SU-DHL-6 (cell line): ENCODE data around the gene LOXHD1.

Experiments used
- H2AFZ ChIP-seq: fragments of 200-600 bp; sonication (generic); 2 replicates; pipeline ENCODE4 v1.6.1; 2014; ENCODE audit warnings: low read depth, mild to moderate bottlenecking, moderate library complexity, mixed read lengths, antibody characterized with exemption, low read length; ENCODE audit not compliant: severe bottlenecking
- H3F3A ChIP-seq: fragments of 200-600 bp; shearing (Covaris generic); 2 replicates; pipeline ENCODE4 v1.6.0; 2016; ENCODE audit warnings: antibody characterized with exemption, mild to moderate bottlenecking; ENCODE audit not compliant: insufficient read depth
- H3K27ac ChIP-seq: fragments of 200-600 bp; sonication (generic); 2 replicates; pipeline ENCODE4 v1.5.1; 2016; ENCODE audit warnings: low read depth, mild to moderate bottlenecking, low read length, moderate library complexity, mixed read lengths
- H3K27me3 ChIP-seq: fragments of 200-600 bp; sonication (generic), shearing (Covaris generic); 2 replicates; pipeline ENCODE4 v1.6.0; 2014; ENCODE audit warnings: mild to moderate bottlenecking, low read length
- H3K36me3 ChIP-seq: fragments of 200-600 bp; sonication (generic); 2 replicates; pipeline ENCODE4 v1.6.1; 2014; ENCODE audit warnings: mild to moderate bottlenecking, low read length, mixed read lengths
- H3K4me2 ChIP-seq: fragments of 300-600, 200-600 bp; shearing (Covaris generic), sonication (generic); 2 replicates; pipeline ENCODE4 v1.6.0; 2014; ENCODE audit warnings: low read length, low read depth, mild to moderate bottlenecking; ENCODE audit not compliant: poor library complexity, severe bottlenecking
- H3K4me3 ChIP-seq: fragments of 200-600 bp; sonication (generic); 2 replicates; pipeline ENCODE4 v1.5.1; 2014; ENCODE audit warnings: antibody characterized with exemption, low read length, mild to moderate bottlenecking, mixed read lengths; ENCODE audit not compliant: insufficient read depth, poor library complexity, severe bottlenecking
- H3K79me2 ChIP-seq: fragments of 200-600 bp; sonication (generic); 2 replicates; pipeline ENCODE4 v1.6.1; 2014; ENCODE audit warnings: mild to moderate bottlenecking, low read length, moderate library complexity; ENCODE audit not compliant: insufficient read depth
- H3K9ac ChIP-seq: fragments of 200-600 bp; sonication (generic); 2 replicates; pipeline ENCODE4 v1.7.0; 2014; ENCODE audit warnings: mild to moderate bottlenecking, low read length
- H3K9me2 ChIP-seq: fragments of 200-600 bp; sonication (generic); replicated peaks from 2 replicates; pipeline ENCODE4 v1.6.1; 2014; ENCODE audit warnings: low read length; ENCODE audit not compliant: insufficient read depth
- H3K9me3 ChIP-seq: fragments of 200-600 bp; sonication (generic); 2 replicates; pipeline ENCODE4 v1.6.1; 2014; ENCODE audit warnings: low read length, mixed read lengths; ENCODE audit not compliant: insufficient read depth
- H4K20me1 ChIP-seq: fragments of 200-600 bp; sonication (generic); 2 replicates; pipeline ENCODE4 v1.6.1; 2014; ENCODE audit warnings: low read depth, mild to moderate bottlenecking, antibody characterized with exemption, low read length, moderate library complexity, mixed read lengths
- CTCF ChIP-seq: fragments of 200-600 bp; sonication (generic); IDR thresholded peaks from one replicate; pipeline ENCODE4 v1.5.1; 2017; ENCODE audit warnings: antibody characterized with exemption, mild to moderate bottlenecking, low read length, moderate library complexity; ENCODE audit not compliant: insufficient read depth, poor library complexity, severe bottlenecking
- EZH2phosphoT487 ChIP-seq: fragments of 200-600 bp; sonication (generic), shearing (Covaris generic); conservative IDR thresholded peaks from 2 replicates; pipeline ENCODE4 v1.6.1; 2018; ENCODE audit warnings: mild to moderate bottlenecking, antibody characterized with exemption, low read length, moderate library complexity, mixed read lengths

Gene LOXHD1

GRCh38 chr18:46570666-46571065 lies 86.4 kb downstream of the LOXHD1 start:
- Histone ChIP-seq H3F3A (no peaks in the 10 kb centered on the region), H3K4me2 (no peak overlapping the region), H3K9ac (no peak overlapping the region), H3K27me3 (no peaks in the 10 kb centered on the region), H3K79me2 (no peaks in the 10 kb centered on the region), H4K20me1 (no peaks in the 10 kb centered on the region), H3K4me3 (no peak overlapping the region), H3K9me2 (no peaks in the 10 kb centered on the region), H3K9me3 (no peaks in the 10 kb centered on the region), H3K27ac (no peak overlapping the region), H3K36me3 (no peaks in the 10 kb centered on the region), H2AFZ (no peak overlapping the region)
- TF ChIP-seq EZH2phosphoT487 (no peak), CTCF (no peak)

GRCh38 chr18:46570134-46570533 lies 86.9 kb downstream of the LOXHD1 start:
- Histone ChIP-seq H2AFZ (no peak overlapping the region), H3K79me2 (no peaks in the 10 kb centered on the region), H3F3A (no peaks in the 10 kb centered on the region), H3K27me3 (no peaks in the 10 kb centered on the region), H3K9me3 (no peaks in the 10 kb centered on the region), H3K36me3 (no peaks in the 10 kb centered on the region), H3K9me2 (no peaks in the 10 kb centered on the region), H3K9ac (no peak overlapping the region), H3K4me2 (no peak overlapping the region), H4K20me1 (no peaks in the 10 kb centered on the region), H3K27ac (no peak overlapping the region), H3K4me3 (no peak overlapping the region)
- no peak for TF ChIP-seq CTCF
- no peak for TF ChIP-seq EZH2phosphoT487

- Histone ChIP-seq H2AFZ (no peak overlapping the region), H3K27me3 (no peaks in the 10 kb centered on the region), H3K9me2 (no peaks in the 10 kb centered on the region), H3K36me3 (no peaks in the 10 kb centered on the region), H3F3A (no peaks in the 10 kb centered on the region), H4K20me1 (no peaks in the 10 kb centered on the region), H3K27ac (no peak overlapping the region), H3K9ac (no peak overlapping the region), H3K79me2 (no peaks in the 10 kb centered on the region), H3K9me3 (no peaks in the 10 kb centered on the region), H3K4me3 (no peak overlapping the region), H3K4me2 (no peak overlapping the region)
- TF ChIP-seq EZH2phosphoT487 (no peak), CTCF (no peak)
Observed at GRCh38 chr18:46569211-46569610, 87.8 kb downstream of the LOXHD1 start.

- Histone ChIP-seq H3K4me3 (no peak overlapping the region), H3K9me2 (no peaks in the 10 kb centered on the region)
Observed at GRCh38 chr18:46567196-46567595, 89.8 kb downstream of the LOXHD1 start.

More at GRCh38 chr18:46567196-46567595, 89.8 kb downstream of the LOXHD1 start:
- no peak overlapping the region for H3K4me2 ChIP-seq
- H3K27me3 ChIP-seq = no peaks in the 10 kb centered on the region
- no peaks in the 10 kb centered on the region for H3F3A ChIP-seq
- no peak overlapping the region for H3K9ac ChIP-seq
- no peaks in the 10 kb centered on the region for H3K36me3 ChIP-seq
- H3K27ac ChIP-seq = no peak overlapping the region
- H3K9me3 ChIP-seq = no peaks in the 10 kb centered on the region
- TF ChIP-seq EZH2phosphoT487 = no peak
- TF ChIP-seq CTCF = no peak
- H3K79me2 ChIP-seq = no peaks in the 10 kb centered on the region
- H4K20me1 ChIP-seq = no peaks in the 10 kb centered on the region
- no peak overlapping the region for H2AFZ ChIP-seq
